ENCODE data around the gene NOXO1.

The NOXO1 gene

DNA sequence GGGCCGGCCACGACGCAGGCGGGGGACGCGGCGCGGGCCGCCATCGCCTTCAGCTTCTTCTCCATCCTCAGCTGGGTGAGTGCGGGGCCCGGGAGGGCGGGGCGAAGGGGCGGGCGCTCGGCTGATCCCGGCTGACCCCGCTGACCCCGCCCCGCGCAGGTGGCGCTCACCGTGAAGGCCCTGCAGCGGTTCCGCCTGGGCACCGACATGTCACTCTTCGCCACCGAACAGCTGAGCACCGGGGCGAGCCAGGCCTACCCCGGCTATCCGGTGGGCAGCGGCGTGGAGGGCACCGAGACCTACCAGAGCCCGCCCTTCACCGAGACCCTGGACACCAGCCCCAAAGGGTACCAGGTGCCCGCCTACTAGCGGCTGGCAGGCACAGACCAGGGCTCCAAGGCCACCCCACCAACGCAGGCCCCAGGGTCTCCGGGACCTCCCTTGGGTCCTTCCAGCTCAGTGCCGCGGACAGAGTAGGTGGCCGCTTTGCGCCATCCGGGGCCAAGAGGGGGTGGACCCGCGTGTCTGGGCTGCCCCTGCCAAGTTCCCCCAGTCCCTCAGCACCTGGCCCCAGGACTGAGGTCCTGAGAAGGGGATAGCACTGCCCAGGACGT is 11.5 kb upstream of the NOXO1 start:
- no peaks in the 10 kb centered on the region for H4K20me1 ChIP-seq (ENCODE audit: low read depth, low read length)
- no peak overlapping the region for H3K4me3 ChIP-seq (ENCODE audit: insufficient read depth, low read length, poor library complexity, severe bottlenecking)
- H3K36me3 ChIP-seq (ENCODE audit: low read length): no peaks in the 10 kb centered on the region
- no peaks in the 10 kb centered on the region for H3K79me2 ChIP-seq (ENCODE audit: insufficient read depth, low read length)
- no peaks in the 10 kb centered on the region for H3K9me3 ChIP-seq (ENCODE audit: insufficient read depth, low read length)
- H2AFZ ChIP-seq (ENCODE audit: low read depth, low read length, severe bottlenecking): no peak overlapping the region
- TF ChIP-seq EZH2phosphoT487 (conservative IDR thresholded peaks at IDR 0.05; ENCODE audit: low read length): no peak
- peaks cover 13% of the 10 kb centered on the region for H3F3A ChIP-seq (ENCODE audit: insufficient read depth)
- no peak overlapping the region for H3K9ac ChIP-seq (ENCODE audit: low read length)
- H3K27ac ChIP-seq (ENCODE audit: low read depth, low read length): no peak overlapping the region
- no peaks in the 10 kb centered on the region for H3K27me3 ChIP-seq (ENCODE audit: low read length)
- H3K9me2 ChIP-seq (replicated peaks; ENCODE audit: insufficient read depth, low read length): no peaks in the 10 kb centered on the region
- no peak overlapping the region for H3K4me2 ChIP-seq (ENCODE audit: low read depth, low read length, poor library complexity, severe bottlenecking)

DNA sequence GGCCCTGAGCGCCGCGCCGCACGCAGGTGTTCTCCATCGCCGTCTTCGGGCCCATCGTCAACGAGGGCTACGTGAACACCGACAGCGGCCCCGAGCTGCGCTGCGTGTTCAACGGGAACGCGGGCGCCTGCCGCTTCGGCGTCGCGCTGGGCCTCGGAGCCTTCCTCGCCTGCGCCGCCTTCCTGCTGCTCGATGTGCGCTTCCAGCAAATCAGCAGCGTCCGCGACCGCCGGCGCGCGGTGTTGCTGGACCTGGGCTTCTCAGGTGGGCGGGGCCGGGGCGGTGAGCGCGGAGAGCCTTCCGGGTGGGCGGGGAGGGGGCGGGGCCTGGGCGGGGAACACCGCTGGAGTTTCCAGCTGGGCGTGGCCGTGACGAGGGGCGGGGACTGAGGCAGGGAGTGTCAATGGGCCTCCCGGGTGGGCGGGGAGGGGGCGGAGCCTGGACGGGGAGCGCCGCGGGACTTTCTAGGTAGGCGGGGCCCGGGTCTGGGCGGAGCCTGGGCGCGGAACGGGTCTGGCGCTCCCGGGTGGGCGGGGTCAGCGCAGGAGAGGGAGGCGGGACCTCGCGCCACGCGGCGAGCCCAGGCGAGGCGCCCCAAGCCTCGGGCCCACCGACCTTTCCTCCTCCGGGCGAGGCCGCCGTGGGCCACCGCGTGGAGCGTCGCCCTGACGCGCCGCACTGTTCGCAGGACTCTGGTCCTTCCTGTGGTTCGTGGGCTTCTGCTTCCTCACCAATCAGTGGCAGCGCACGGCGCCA is 10.9 kb upstream of the NOXO1 start:
- H3K79me2 ChIP-seq (ENCODE audit: insufficient read depth, low read length): no peaks in the 10 kb centered on the region
- H3K4me2 ChIP-seq (ENCODE audit: low read depth, low read length, poor library complexity, severe bottlenecking): no peak overlapping the region
- H3K9me3 ChIP-seq (ENCODE audit: insufficient read depth, low read length): no peaks in the 10 kb centered on the region
- no peaks in the 10 kb centered on the region for H3K36me3 ChIP-seq (ENCODE audit: low read length)
- H3K9ac ChIP-seq (ENCODE audit: low read length): no peak overlapping the region
- TF ChIP-seq EZH2phosphoT487 (conservative IDR thresholded peaks at IDR 0.05; ENCODE audit: low read length) (no peak), CTCF (IDR thresholded peaks at IDR 0.05; ENCODE audit: insufficient read depth, low read length, poor library complexity, severe bottlenecking) (no peak)
- no peaks in the 10 kb centered on the region for H4K20me1 ChIP-seq (ENCODE audit: low read depth, low read length)
- no peak overlapping the region for H3K4me3 ChIP-seq (ENCODE audit: insufficient read depth, low read length, poor library complexity, severe bottlenecking)
- no peak overlapping the region for H3K27ac ChIP-seq (ENCODE audit: low read depth, low read length)
- no peaks in the 10 kb centered on the region for H3K9me2 ChIP-seq (replicated peaks; ENCODE audit: insufficient read depth, low read length)
- no peak overlapping the region for H2AFZ ChIP-seq (ENCODE audit: low read depth, low read length, severe bottlenecking)
- no peaks in the 10 kb centered on the region for H3K27me3 ChIP-seq (ENCODE audit: low read length)
- peaks cover 13% of the 10 kb centered on the region for H3F3A ChIP-seq (ENCODE audit: insufficient read depth)

DNA sequence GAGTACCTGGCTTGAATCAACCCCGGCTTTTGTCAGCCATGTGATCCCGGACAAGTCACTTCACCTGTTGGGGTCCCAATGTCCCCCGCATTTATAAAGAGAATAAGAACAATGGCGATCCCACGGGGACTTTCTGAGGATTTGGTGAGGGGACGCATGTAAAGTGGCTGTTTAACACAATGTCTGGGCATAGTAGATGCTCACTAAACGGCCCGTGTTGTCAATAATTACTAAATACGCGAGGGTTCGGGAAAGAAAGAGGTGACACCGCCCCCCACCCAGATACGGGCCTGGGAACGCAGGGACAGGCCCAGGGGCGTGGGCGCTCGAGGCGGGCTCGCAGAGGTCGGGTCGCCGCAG is 10.3 kb upstream of the NOXO1 start:
- Histone ChIP-seq H3K9me3 (ENCODE audit: insufficient read depth, low read length) (no peaks in the 10 kb centered on the region), H3K4me2 (ENCODE audit: low read depth, low read length, poor library complexity, severe bottlenecking) (peak overlapping the region; percentile 40), H3K9ac (ENCODE audit: low read length) (no peak overlapping the region), H3K27me3 (ENCODE audit: low read length) (no peaks in the 10 kb centered on the region), H3K9me2 (replicated peaks; ENCODE audit: insufficient read depth, low read length) (no peaks in the 10 kb centered on the region), H3K4me3 (ENCODE audit: insufficient read depth, low read length, poor library complexity, severe bottlenecking) (no peak overlapping the region), H2AFZ (ENCODE audit: low read depth, low read length, severe bottlenecking) (no peak overlapping the region), H3K36me3 (ENCODE audit: low read length) (no peaks in the 10 kb centered on the region), H3K79me2 (ENCODE audit: insufficient read depth, low read length) (no peaks in the 10 kb centered on the region), H3K27ac (ENCODE audit: low read depth, low read length) (no peak overlapping the region), H4K20me1 (ENCODE audit: low read depth, low read length) (no peaks in the 10 kb centered on the region), H3F3A (ENCODE audit: insufficient read depth) (peaks cover 10% of the 10 kb centered on the region)
- TF ChIP-seq CTCF (IDR thresholded peaks at IDR 0.05; ENCODE audit: insufficient read depth, low read length, poor library complexity, severe bottlenecking) (no peak), EZH2phosphoT487 (conservative IDR thresholded peaks at IDR 0.05; ENCODE audit: low read length) (no peak)

GRCh38 chr16:1991135-1991551 is 9.9 kb upstream of the NOXO1 start:
- H3K27ac ChIP-seq (ENCODE audit: low read depth, low read length): no peak overlapping the region
- H3K27me3 ChIP-seq (ENCODE audit: low read length): no peaks in the 10 kb centered on the region
- no peak for TF ChIP-seq CTCF (IDR thresholded peaks at IDR 0.05; ENCODE audit: insufficient read depth, low read length, poor library complexity, severe bottlenecking)
- TF ChIP-seq EZH2phosphoT487 (conservative IDR thresholded peaks at IDR 0.05; ENCODE audit: low read length): no peak
- no peaks in the 10 kb centered on the region for H3K36me3 ChIP-seq (ENCODE audit: low read length)
- H3K4me2 ChIP-seq (ENCODE audit: low read depth, low read length, poor library complexity, severe bottlenecking): peak overlapping the region; percentile 40
- no peaks in the 10 kb centered on the region for H3K9me2 ChIP-seq (replicated peaks; ENCODE audit: insufficient read depth, low read length)
- H3K9ac ChIP-seq (ENCODE audit: low read length): no peak overlapping the region
- H3K79me2 ChIP-seq (ENCODE audit: insufficient read depth, low read length): no peaks in the 10 kb centered on the region
- no peak overlapping the region for H2AFZ ChIP-seq (ENCODE audit: low read depth, low read length, severe bottlenecking)
- no peak overlapping the region for H3K4me3 ChIP-seq (ENCODE audit: insufficient read depth, low read length, poor library complexity, severe bottlenecking)
- H3F3A ChIP-seq (ENCODE audit: insufficient read depth): peaks cover 10% of the 10 kb centered on the region
- H4K20me1 ChIP-seq (ENCODE audit: low read depth, low read length): no peaks in the 10 kb centered on the region
- no peaks in the 10 kb centered on the region for H3K9me3 ChIP-seq (ENCODE audit: insufficient read depth, low read length)
